GM12878 (cell line): ENCODE results near the gene KRT12. TPM values are rescaled to one million over a fixed set of nuclear protein-coding genes. Genes with fewer than 3 reads are reported as not detected.

ENCODE experiments used
- ATF7 ChIP-seq: fragments of 450-650 bp; IDR thresholded peaks from 2 replicates; pipeline ENCODE4 v1.6.1; 2016; ENCODE audit warnings: low read depth, mild to moderate bottlenecking
- BACH1 ChIP-seq: fragments of 450-650 bp; IDR thresholded peaks from 2 replicates; pipeline ENCODE4 v1.6.1; 2017; ENCODE audit warnings: mild to moderate bottlenecking, borderline replicate concordance
- BCL11A ChIP-seq: IDR thresholded peaks from 2 replicates; pipeline ENCODE4 v1.6.1; 2011; ENCODE audit warnings: low read depth, low read length
- CEBPB ChIP-seq, 2 experiments: fragments of 150-350 bp in 1 of 2; IDR thresholded peaks; 2 replicates each; pipeline ENCODE4 v1.6.1; 2012 to 2014; ENCODE audit warnings: low read depth in 2 of 2, low read length in 2 of 2, borderline replicate concordance in 1 of 2, inconsistent platforms in 1 of 2
- DPF2 ChIP-seq: fragments of 450-650 bp; IDR thresholded peaks from 2 replicates; pipeline ENCODE4 v1.6.1; 2017; ENCODE audit warnings: mild to moderate bottlenecking
- ETV6 ChIP-seq, 2 experiments: fragments of 450-650 bp in 1 of 2; IDR thresholded peaks in 1 of 2; conservative IDR thresholded peaks in 1 of 2; 2 replicates each; pipeline ENCODE4 v1.6.1; 2014; ENCODE audit warnings: antibody characterized with exemption in 1 of 2, borderline replicate concordance in 1 of 2, low read depth in 1 of 2, mild to moderate bottlenecking in 1 of 2, moderate library complexity in 1 of 2
- FOS ChIP-seq: IDR thresholded peaks from 3 replicates; pipeline ENCODE4 v1.6.1; 2011; ENCODE audit warnings: borderline replicate concordance; ENCODE audit not compliant: insufficient read length; ENCODE audit errors: extremely low read depth
- FOXM1 ChIP-seq: IDR thresholded peaks from 2 replicates; pipeline ENCODE4 v1.6.1; 2012; ENCODE audit warnings: low read depth, mild to moderate bottlenecking, inconsistent platforms, low read length, moderate library complexity
- IKZF2 ChIP-seq, 2 experiments: fragments of 450-650 bp; IDR thresholded peaks; 2 replicates each; pipeline ENCODE4 v1.6.1; 2017; ENCODE audit warnings: mild to moderate bottlenecking in 2 of 2, moderate library complexity in 2 of 2
- MYC ChIP-seq: IDR thresholded peaks from 2 replicates; pipeline ENCODE4 v1.6.1; 2011; ENCODE audit warnings: mild to moderate bottlenecking, low read length, moderate library complexity, inconsistent platforms; ENCODE audit not compliant: insufficient read depth, insufficient replicate concordance, insufficient read length, severe bottlenecking
- NBN ChIP-seq: fragments of 450-650 bp; IDR thresholded peaks from 2 replicates; pipeline ENCODE4 v1.6.1; 2016
- NFIC ChIP-seq: IDR thresholded peaks from 2 replicates; pipeline ENCODE4 v1.6.1; 2012; ENCODE audit warnings: low read depth, mild to moderate bottlenecking, inconsistent platforms, low read length, moderate library complexity
- NR2C1 ChIP-seq: fragments of 450-650 bp; IDR thresholded peaks from 2 replicates; pipeline ENCODE4 v1.6.1; 2017; ENCODE audit warnings: antibody characterized with exemption, mild to moderate bottlenecking, moderate library complexity
- NR2F1 ChIP-seq: fragments of 450-650 bp; conservative IDR thresholded peaks from 2 replicates; pipeline ENCODE4 v1.6.1; 2017; ENCODE audit warnings: mild to moderate bottlenecking
- PML ChIP-seq: IDR thresholded peaks from 2 replicates; pipeline ENCODE4 v1.6.1; 2012; ENCODE audit warnings: low read length, inconsistent platforms
- RB1 ChIP-seq: fragments of 450-650 bp; formaldehyde crosslinking; IDR thresholded peaks from 2 replicates; pipeline ENCODE4 v1.6.1; 2017; ENCODE audit warnings: mild to moderate bottlenecking, borderline replicate concordance
- RELA ChIP-seq: fragments of 450-650 bp; IDR thresholded peaks from 2 replicates; pipeline ENCODE4 v1.8.0; 2014; ENCODE audit warnings: borderline replicate concordance; ENCODE audit not compliant: partially characterized antibody
- SPI1 ChIP-seq: IDR thresholded peaks from 2 replicates; pipeline ENCODE4 v1.6.1; 2011; ENCODE audit warnings: low read depth, mild to moderate bottlenecking, low read length, moderate library complexity, borderline replicate concordance; ENCODE audit not compliant: insufficient read depth
- SRF ChIP-seq, 2 experiments: IDR thresholded peaks; 2 replicates each; pipeline ENCODE4 v1.6.1; 2011; ENCODE audit warnings: low read depth in 2 of 2, low read length in 2 of 2, mild to moderate bottlenecking in 1 of 2, moderate library complexity in 1 of 2
- STAT1 ChIP-seq: fragments of 450-650 bp; conservative IDR thresholded peaks from 2 replicates; pipeline ENCODE4 v1.6.1; 2014; ENCODE audit warnings: antibody characterized with exemption, mild to moderate bottlenecking
- TBL1XR1 ChIP-seq: IDR thresholded peaks from 2 replicates; pipeline ENCODE4 v1.6.1; 2012; ENCODE audit warnings: low read depth, low read length, improper control_type of control experiment
- TCF7 ChIP-seq: IDR thresholded peaks from 2 replicates; pipeline ENCODE4 v1.6.1; 2014; ENCODE audit warnings: antibody characterized with exemption, borderline replicate concordance
- WRNIP1 ChIP-seq: IDR thresholded peaks from 2 replicates; pipeline ENCODE4 v1.6.1; 2011; ENCODE audit warnings: low read depth, low read length, improper control_type of control experiment, borderline replicate concordance
- ZBED1 ChIP-seq: IDR thresholded peaks from 2 replicates; pipeline ENCODE4 v1.6.1; 2016; ENCODE audit warnings: borderline replicate concordance
- ZNF217 ChIP-seq: fragments of 450-650 bp; IDR thresholded peaks from 2 replicates; pipeline ENCODE4 v1.6.1; 2017; ENCODE audit warnings: antibody characterized with exemption, mild to moderate bottlenecking
- ZNF24 ChIP-seq: fragments of 450-650 bp; IDR thresholded peaks from 2 replicates; pipeline ENCODE4 v1.6.1; 2017; ENCODE audit warnings: antibody characterized with exemption, mild to moderate bottlenecking
- ZNF274 ChIP-seq: IDR thresholded peaks from one replicate; pipeline ENCODE4 v1.8.0; 2011; ENCODE audit not compliant: insufficient read length, insufficient read depth
- ZNF622 ChIP-seq: fragments of 450-650 bp; IDR thresholded peaks from 2 replicates; pipeline ENCODE4 v1.6.1; 2017; ENCODE audit warnings: mild to moderate bottlenecking, inconsistent platforms
- polyA plus RNA-seq, 11 experiments: library from polyadenylated mRNA; depleted of rRNA in 4 of 11; unstranded in 6 of 11; stranded (reverse) in 5 of 11; fragments of >200 nt; fragmentation: Nextera tagmentation in 4 of 11; fragmentation: Illumina TruSeq in 1 of 11; extraction: Ambion mirVana in 4 of 11; extraction: Trizol in 1 of 11; gene quantifications; 1 replicate in 1 of 11; 2 replicates in 10 of 11; pipeline versions ENCODE4 v1.2.1 to v1.2.3, GENCODE V29; 2011 to 2016; ENCODE audit warnings: inconsistent platforms in 2 of 11, missing spikeins in 2 of 11, low read depth in 1 of 11
- total RNA-seq, 4 experiments: library from RNA; depleted of rRNA in 3 of 4; stranded (reverse); fragments of >200 nt in 3 of 4; fragmentation: Illumina TruSeq in 1 of 4; extraction: Trizol in 1 of 4; gene quantifications; 2 replicates each; pipeline versions ENCODE4 v1.2.1 to v1.2.3, GENCODE V29; 2013 to 2021
- TF ChIP-seq, protein P1 (sequence below): fragments of 450-650 bp; formaldehyde crosslinking; IDR thresholded peaks from 2 replicates; pipeline ENCODE4 v1.4.0; 2020; ENCODE audit warnings: mild to moderate bottlenecking, moderate library complexity
- TF ChIP-seq, protein P2 (sequence below): IDR thresholded peaks from 2 replicates; pipeline ENCODE4 v1.6.1; 2011; ENCODE audit warnings: low read depth, low read length, improper control_type of control experiment, borderline replicate concordance

Gene KRT12
- total and polyA plus RNA-seq, 10 of the 15 experiments (the other 5 are each of a cell fraction or from before 2014, with no cell fraction given): not detected

DNA sequence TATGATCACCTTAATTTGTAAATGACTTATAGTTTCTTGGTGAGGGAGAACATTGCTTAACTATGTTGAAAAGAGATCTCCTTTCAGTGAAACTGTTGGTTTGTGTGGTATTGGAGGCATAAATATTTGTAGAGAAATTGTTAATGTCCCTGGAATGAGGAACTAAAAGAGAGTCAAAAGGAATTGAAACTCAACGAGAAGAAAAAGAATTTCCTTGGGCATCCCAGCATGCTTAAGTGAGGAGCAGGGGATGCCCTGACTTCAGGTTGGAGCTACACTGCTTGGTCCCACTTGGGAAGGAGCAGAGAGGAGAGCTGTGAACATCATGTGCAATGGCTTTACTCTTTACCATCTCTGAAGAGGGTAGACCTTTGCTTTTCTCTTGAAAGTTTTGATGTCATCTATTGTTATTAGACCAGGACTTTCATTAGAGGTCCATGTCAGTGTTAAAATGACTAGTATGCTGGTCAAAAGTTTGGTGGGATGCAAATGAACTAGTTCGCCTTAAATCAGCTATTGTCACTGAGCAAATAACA lies 48.8 kb upstream of the KRT12 start (continued):
- peak; percentile 44 to 52; a peak in 3 of 4 replicates for TF ChIP-seq IKZF2 (IDR thresholded peaks at IDR 0.05)
- TF ChIP-seq NFIC: peak; percentile 95
- TF ChIP-seq ZNF274: no peak
- 0 out of 2 replicates have a peak, but pooled peaks have one; percentile 16 for TF ChIP-seq BACH1
- peak; percentile 82; the same call in 1 of the 2 replicates for TF ChIP-seq FOXM1
- TF ChIP-seq, protein P1, sequence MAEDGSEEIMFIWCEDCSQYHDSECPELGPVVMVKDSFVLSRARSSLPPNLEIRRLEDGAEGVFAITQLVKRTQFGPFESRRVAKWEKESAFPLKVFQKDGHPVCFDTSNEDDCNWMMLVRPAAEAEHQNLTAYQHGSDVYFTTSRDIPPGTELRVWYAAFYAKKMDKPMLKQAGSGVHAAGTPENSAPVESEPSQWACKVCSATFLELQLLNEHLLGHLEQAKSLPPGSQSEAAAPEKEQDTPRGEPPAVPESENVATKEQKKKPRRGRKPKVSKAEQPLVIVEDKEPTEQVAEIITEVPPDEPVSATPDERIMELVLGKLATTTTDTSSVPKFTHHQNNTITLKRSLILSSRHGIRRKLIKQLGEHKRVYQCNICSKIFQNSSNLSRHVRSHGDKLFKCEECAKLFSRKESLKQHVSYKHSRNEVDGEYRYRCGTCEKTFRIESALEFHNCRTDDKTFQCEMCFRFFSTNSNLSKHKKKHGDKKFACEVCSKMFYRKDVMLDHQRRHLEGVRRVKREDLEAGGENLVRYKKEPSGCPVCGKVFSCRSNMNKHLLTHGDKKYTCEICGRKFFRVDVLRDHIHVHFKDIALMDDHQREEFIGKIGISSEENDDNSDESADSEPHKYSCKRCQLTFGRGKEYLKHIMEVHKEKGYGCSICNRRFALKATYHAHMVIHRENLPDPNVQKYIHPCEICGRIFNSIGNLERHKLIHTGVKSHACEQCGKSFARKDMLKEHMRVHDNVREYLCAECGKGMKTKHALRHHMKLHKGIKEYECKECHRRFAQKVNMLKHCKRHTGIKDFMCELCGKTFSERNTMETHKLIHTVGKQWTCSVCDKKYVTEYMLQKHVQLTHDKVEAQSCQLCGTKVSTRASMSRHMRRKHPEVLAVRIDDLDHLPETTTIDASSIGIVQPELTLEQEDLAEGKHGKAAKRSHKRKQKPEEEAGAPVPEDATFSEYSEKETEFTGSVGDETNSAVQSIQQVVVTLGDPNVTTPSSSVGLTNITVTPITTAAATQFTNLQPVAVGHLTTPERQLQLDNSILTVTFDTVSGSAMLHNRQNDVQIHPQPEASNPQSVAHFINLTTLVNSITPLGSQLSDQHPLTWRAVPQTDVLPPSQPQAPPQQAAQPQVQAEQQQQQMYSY (CRISPR knock-in tag): no peak
- 0 out of 2 replicates have a peak, but pooled peaks have one; percentile 35 for TF ChIP-seq SPI1
- no peak for TF ChIP-seq ETV6 (conservative IDR thresholded peaks at IDR 0.05 in 1 of 2, IDR thresholded peaks at IDR 0.05 in 1 of 2; ENCODE audit: borderline replicate concordance in 1 of 2, low read depth in 1 of 2)
- no peak for TF ChIP-seq TBL1XR1
- no peak for TF ChIP-seq RB1
- no peak for TF ChIP-seq STAT1
- peak in 1 of 2 experiments; percentile 75; a peak in 1 of 4 replicates for TF ChIP-seq CEBPB (IDR thresholded peaks at IDR 0.05; ENCODE audit: borderline replicate concordance in 1 of 2, low read depth in 2 of 2, low read length in 2 of 2)
- TF ChIP-seq PML: peak; percentile 26; the same call in 1 of the 2 replicates
- TF ChIP-seq NBN: 0 out of 2 replicates have a peak, but pooled peaks have one; percentile 22
- TF ChIP-seq ZNF24: no peak
- TF ChIP-seq RELA: no peak
- TF ChIP-seq MYC: no peak
- TF ChIP-seq ZNF622: no peak
- TF ChIP-seq ATF7: peak; percentile 77
- peak; percentile 82 for TF ChIP-seq BCL11A
- TF ChIP-seq NR2F1: peak; percentile 85
- no peak for TF ChIP-seq SRF (IDR thresholded peaks at IDR 0.05; ENCODE audit: low read depth in 2 of 2, low read length in 2 of 2)
- TF ChIP-seq ZNF217: no peak
- TF ChIP-seq NR2C1: no peak
- TF ChIP-seq TCF7: 0 out of 2 replicates have a peak, but pooled peaks have one; percentile 43
- no peak for TF ChIP-seq FOS
- no peak for TF ChIP-seq WRNIP1
- TF ChIP-seq, protein P2, sequence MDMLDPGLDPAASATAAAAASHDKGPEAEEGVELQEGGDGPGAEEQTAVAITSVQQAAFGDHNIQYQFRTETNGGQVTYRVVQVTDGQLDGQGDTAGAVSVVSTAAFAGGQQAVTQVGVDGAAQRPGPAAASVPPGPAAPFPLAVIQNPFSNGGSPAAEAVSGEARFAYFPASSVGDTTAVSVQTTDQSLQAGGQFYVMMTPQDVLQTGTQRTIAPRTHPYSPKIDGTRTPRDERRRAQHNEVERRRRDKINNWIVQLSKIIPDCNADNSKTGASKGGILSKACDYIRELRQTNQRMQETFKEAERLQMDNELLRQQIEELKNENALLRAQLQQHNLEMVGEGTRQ: no peak
- TF ChIP-seq ZBED1: no peak
- TF ChIP-seq DPF2: peak; percentile 62
